ENCODE measurements around the gene ABCA12.

Gene ABCA12

GRCh38 chr2:214995926-214996670 is 142.3 kb downstream of the ABCA12 start:
- Histone ChIP-seq H3K4me2 (ENCODE audit: low read depth, low read length) (no peak overlapping the region), H3K36me3 (replicated peaks; ENCODE audit: insufficient read depth, low read length) (no peaks in the 10 kb centered on the region), H3K9me2 (replicated peaks; ENCODE audit: insufficient read depth, low read length) (no peaks in the 10 kb centered on the region), H3K79me2 (ENCODE audit: low read length) (no peaks in the 10 kb centered on the region), H3K9me3 (replicated peaks; ENCODE audit: insufficient read depth, low read length) (no peaks in the 10 kb centered on the region), H3F3A (ENCODE audit: insufficient read depth, low read length) (no peaks in the 10 kb centered on the region), H3K27me3 (replicated peaks; ENCODE audit: insufficient read depth, low read length) (no peaks in the 10 kb centered on the region), H2AFZ (ENCODE audit: low read length) (no peak overlapping the region), H3K4me1 (ENCODE audit: low read length) (no peaks in the 10 kb centered on the region), H3K9ac (ENCODE audit: low read length) (no peak overlapping the region), H4K20me1 (ENCODE audit: insufficient read depth, low read length) (no peaks in the 10 kb centered on the region), H3K27ac (ENCODE audit: low read length) (no peak overlapping the region), H3K4me3 (ENCODE audit: low read length) (no peak overlapping the region)
- no peak for TF ChIP-seq CTCF (IDR thresholded peaks at IDR 0.05; ENCODE audit: low read length)
- TF ChIP-seq EZH2phosphoT487 (IDR thresholded peaks at IDR 0.05; ENCODE audit: low read length), result no peak
- TF ChIP-seq EZH2 (optimal IDR thresholded peaks at IDR 0.05; ENCODE audit: low read depth, low read length), result no peak
- no peak for DNase-seq

GRCh38 chr2:214995409-214995808 is 143.0 kb downstream of the ABCA12 start:
- Histone ChIP-seq H3K4me2 (ENCODE audit: low read depth, low read length) (no peak overlapping the region), H2AFZ (ENCODE audit: low read length) (no peak overlapping the region)
- DNase-seq, result no peak

GRCh38 chr2:214992911-214993310 is 145.5 kb downstream of the ABCA12 start:
- TF ChIP-seq CTCF (IDR thresholded peaks at IDR 0.05; ENCODE audit: low read length), result no peak
- no peak for TF ChIP-seq EZH2phosphoT487 (IDR thresholded peaks at IDR 0.05; ENCODE audit: low read length)
- TF ChIP-seq EZH2 (optimal IDR thresholded peaks at IDR 0.05; ENCODE audit: low read depth, low read length), result no peak
- H3K9ac ChIP-seq (ENCODE audit: low read length), result no peak overlapping the region
- H3K9me2 ChIP-seq (replicated peaks; ENCODE audit: insufficient read depth, low read length), result no peaks in the 10 kb centered on the region
- H2AFZ ChIP-seq (ENCODE audit: low read length), result no peak overlapping the region
- H3K4me1 ChIP-seq (ENCODE audit: low read length), result no peaks in the 10 kb centered on the region
- H3F3A ChIP-seq (ENCODE audit: insufficient read depth, low read length), result no peaks in the 10 kb centered on the region
- no peaks in the 10 kb centered on the region for H3K9me3 ChIP-seq (replicated peaks; ENCODE audit: insufficient read depth, low read length)
- no peaks in the 10 kb centered on the region for H3K36me3 ChIP-seq (replicated peaks; ENCODE audit: insufficient read depth, low read length)
- H3K27ac ChIP-seq (ENCODE audit: low read length), result no peak overlapping the region
- no peaks in the 10 kb centered on the region for H4K20me1 ChIP-seq (ENCODE audit: insufficient read depth, low read length)
- no peak overlapping the region for H3K4me3 ChIP-seq (ENCODE audit: low read length)
- no peaks in the 10 kb centered on the region for H3K79me2 ChIP-seq (ENCODE audit: low read length)
- no peaks in the 10 kb centered on the region for H3K27me3 ChIP-seq (replicated peaks; ENCODE audit: insufficient read depth, low read length)
- no peak for DNase-seq
- H3K4me2 ChIP-seq (ENCODE audit: low read depth, low read length), result no peak overlapping the region

More at GRCh38 chr2:214995409-214995808, 143.0 kb downstream of the ABCA12 start:
- H3K4me3 ChIP-seq (ENCODE audit: low read length), result no peak overlapping the region
- no peaks in the 10 kb centered on the region for H3K79me2 ChIP-seq (ENCODE audit: low read length)
- H3K4me1 ChIP-seq (ENCODE audit: low read length), result no peaks in the 10 kb centered on the region
- H3K9me2 ChIP-seq (replicated peaks; ENCODE audit: insufficient read depth, low read length), result no peaks in the 10 kb centered on the region
- no peak for TF ChIP-seq EZH2phosphoT487 (IDR thresholded peaks at IDR 0.05; ENCODE audit: low read length)
- TF ChIP-seq EZH2 (optimal IDR thresholded peaks at IDR 0.05; ENCODE audit: low read depth, low read length), result no peak
- no peak for TF ChIP-seq CTCF (IDR thresholded peaks at IDR 0.05; ENCODE audit: low read length)
- no peak overlapping the region for H3K27ac ChIP-seq (ENCODE audit: low read length)
- H3K9me3 ChIP-seq (replicated peaks; ENCODE audit: insufficient read depth, low read length), result no peaks in the 10 kb centered on the region
- no peaks in the 10 kb centered on the region for H3K27me3 ChIP-seq (replicated peaks; ENCODE audit: insufficient read depth, low read length)
- H3K36me3 ChIP-seq (replicated peaks; ENCODE audit: insufficient read depth, low read length), result no peaks in the 10 kb centered on the region
- H4K20me1 ChIP-seq (ENCODE audit: insufficient read depth, low read length), result no peaks in the 10 kb centered on the region
- H3F3A ChIP-seq (ENCODE audit: insufficient read depth, low read length), result no peaks in the 10 kb centered on the region
- H3K9ac ChIP-seq (ENCODE audit: low read length), result no peak overlapping the region

Data from MM.1S (cell line).